ENCODE data around the gene NMT1. TPM values are rescaled to one million over a fixed set of nuclear protein-coding genes. Genes with fewer than 3 reads are reported as not detected.

The NMT1 gene
- total and polyA plus RNA-seq, 2 of the 13 experiments (the other 11 are each of a cell fraction or from before 2014, with no cell fraction given) = 75.7 to 142 TPM

DNA sequence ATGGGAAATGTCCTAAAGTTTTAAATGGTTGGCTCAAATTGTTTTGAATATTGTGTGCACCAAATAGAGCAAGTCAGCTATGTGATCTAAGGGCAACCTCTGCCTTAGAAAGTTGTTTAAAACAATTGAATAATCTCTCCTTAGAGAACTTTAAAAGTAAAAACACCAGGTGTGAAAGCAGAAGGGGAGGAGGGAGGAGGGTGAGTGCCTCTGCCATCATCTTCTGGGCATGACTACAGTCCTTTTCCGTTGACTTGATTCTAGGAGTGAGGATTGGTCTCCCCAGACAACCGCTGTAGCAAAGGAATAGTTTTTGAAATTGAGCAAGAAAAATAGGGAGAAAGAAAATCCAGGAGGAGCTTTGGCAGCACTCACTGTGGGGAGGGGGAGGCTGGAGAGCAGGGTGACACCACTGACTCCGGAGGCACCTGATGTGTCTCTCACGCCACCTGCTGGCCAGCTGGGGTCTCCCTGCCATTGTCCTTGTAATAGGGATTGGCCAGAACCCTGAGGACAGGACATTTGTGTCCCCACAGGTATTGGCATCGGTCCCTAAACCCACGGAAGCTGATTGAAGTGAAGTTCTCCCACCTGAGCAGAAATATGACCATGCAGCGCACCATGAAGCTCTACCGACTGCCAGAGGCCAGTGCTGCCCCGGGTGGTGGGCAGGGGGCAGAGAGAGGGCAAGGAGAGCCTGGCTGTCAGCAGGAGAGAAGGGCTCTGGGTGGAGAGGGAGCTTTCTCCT, 37.9 kb downstream of the NMT1 start (continued):
- TF ChIP-seq RFX5 (IDR thresholded peaks at IDR 0.05; ENCODE audit: low read depth, low read length) (0 out of 2 replicates have a peak, but pooled peaks have one; percentile 17), POGK (CRISPR knock-in tag; conservative IDR thresholded peaks at IDR 0.05) (no peak), REL (CRISPR knock-in tag; conservative IDR thresholded peaks at IDR 0.05) (no peak), CCAR2 (optimal IDR thresholded peaks at IDR 0.05; ENCODE audit: low read depth, low read length) (no peak), ZBTB42 (CRISPR knock-in tag; IDR thresholded peaks at IDR 0.05) (no peak), MIER3 (CRISPR knock-in tag; IDR thresholded peaks at IDR 0.05; ENCODE audit: borderline replicate concordance) (no peak; the same call in 1 of the 2 replicates), HNRNPLL (IDR thresholded peaks at IDR 0.05; ENCODE audit: low read depth, low read length, poor library complexity, severe bottlenecking) (no peak), BRD4 (CRISPR knock-in tag; IDR thresholded peaks at IDR 0.05) (no peak), SAP130 (CRISPR knock-in tag; IDR thresholded peaks at IDR 0.05; ENCODE audit: low read depth) (peak; percentile 64; the same call in 1 of the 2 replicates), HMGA1 (CRISPR knock-in tag; conservative IDR thresholded peaks at IDR 0.05) (no peak), ZNF24 (IDR thresholded peaks at IDR 0.05) (no peak), AGO1 (IDR thresholded peaks at IDR 0.05; ENCODE audit: low read depth, low read length, poor library complexity, severe bottlenecking) (peak; percentile 58), EHMT2 (IDR thresholded peaks at IDR 0.05; ENCODE audit: borderline replicate concordance, low read depth, low read length) (no peak), ZZZ3 (CRISPR knock-in tag; IDR thresholded peaks at IDR 0.05; ENCODE audit: borderline replicate concordance) (no peak), ZNF263 (CRISPR knock-in tag; IDR thresholded peaks at IDR 0.05) (peak; percentile 97), ZNF503 (CRISPR knock-in tag; IDR thresholded peaks at IDR 0.05) (no peak), HINFP (CRISPR knock-in tag; IDR thresholded peaks at IDR 0.05; ENCODE audit: low read depth) (no peak), SRY (CRISPR knock-in tag; IDR thresholded peaks at IDR 0.05) (no peak)
- TF ChIP-seq, protein P1, sequence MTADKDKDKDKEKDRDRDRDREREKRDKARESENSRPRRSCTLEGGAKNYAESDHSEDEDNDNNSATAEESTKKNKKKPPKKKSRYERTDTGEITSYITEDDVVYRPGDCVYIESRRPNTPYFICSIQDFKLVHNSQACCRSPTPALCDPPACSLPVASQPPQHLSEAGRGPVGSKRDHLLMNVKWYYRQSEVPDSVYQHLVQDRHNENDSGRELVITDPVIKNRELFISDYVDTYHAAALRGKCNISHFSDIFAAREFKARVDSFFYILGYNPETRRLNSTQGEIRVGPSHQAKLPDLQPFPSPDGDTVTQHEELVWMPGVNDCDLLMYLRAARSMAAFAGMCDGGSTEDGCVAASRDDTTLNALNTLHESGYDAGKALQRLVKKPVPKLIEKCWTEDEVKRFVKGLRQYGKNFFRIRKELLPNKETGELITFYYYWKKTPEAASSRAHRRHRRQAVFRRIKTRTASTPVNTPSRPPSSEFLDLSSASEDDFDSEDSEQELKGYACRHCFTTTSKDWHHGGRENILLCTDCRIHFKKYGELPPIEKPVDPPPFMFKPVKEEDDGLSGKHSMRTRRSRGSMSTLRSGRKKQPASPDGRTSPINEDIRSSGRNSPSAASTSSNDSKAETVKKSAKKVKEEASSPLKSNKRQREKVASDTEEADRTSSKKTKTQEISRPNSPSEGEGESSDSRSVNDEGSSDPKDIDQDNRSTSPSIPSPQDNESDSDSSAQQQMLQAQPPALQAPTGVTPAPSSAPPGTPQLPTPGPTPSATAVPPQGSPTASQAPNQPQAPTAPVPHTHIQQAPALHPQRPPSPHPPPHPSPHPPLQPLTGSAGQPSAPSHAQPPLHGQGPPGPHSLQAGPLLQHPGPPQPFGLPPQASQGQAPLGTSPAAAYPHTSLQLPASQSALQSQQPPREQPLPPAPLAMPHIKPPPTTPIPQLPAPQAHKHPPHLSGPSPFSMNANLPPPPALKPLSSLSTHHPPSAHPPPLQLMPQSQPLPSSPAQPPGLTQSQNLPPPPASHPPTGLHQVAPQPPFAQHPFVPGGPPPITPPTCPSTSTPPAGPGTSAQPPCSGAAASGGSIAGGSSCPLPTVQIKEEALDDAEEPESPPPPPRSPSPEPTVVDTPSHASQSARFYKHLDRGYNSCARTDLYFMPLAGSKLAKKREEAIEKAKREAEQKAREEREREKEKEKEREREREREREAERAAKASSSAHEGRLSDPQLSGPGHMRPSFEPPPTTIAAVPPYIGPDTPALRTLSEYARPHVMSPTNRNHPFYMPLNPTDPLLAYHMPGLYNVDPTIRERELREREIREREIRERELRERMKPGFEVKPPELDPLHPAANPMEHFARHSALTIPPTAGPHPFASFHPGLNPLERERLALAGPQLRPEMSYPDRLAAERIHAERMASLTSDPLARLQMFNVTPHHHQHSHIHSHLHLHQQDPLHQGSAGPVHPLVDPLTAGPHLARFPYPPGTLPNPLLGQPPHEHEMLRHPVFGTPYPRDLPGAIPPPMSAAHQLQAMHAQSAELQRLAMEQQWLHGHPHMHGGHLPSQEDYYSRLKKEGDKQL (CRISPR knock-in tag; IDR thresholded peaks at IDR 0.05; ENCODE audit: low read depth) = no peak

Data from HepG2 (cell line).